ENCODE data around the gene SMYD3. TPM values are rescaled to one million over a fixed set of nuclear protein-coding genes. Genes with fewer than 3 reads are reported as not detected.

The SMYD3 gene
- polyA plus RNA-seq, 1 donor from 2014 or later: 48.6 TPM

- Histone ChIP-seq H3K9me2 (ENCODE audit: insufficient read depth, low read length) (no peaks in the 10 kb centered on the region), H3K36me3 (ENCODE audit: insufficient read depth, low read length) (no peaks in the 10 kb centered on the region), H4K20me1 (ENCODE audit: insufficient read depth) (no peaks in the 10 kb centered on the region), H3K4me3 (ENCODE audit: low read length) (no peak overlapping the region), H3K27me3 (ENCODE audit: insufficient read depth, low read depth, low read length) (no peaks in the 10 kb centered on the region), H3K4me2 (ENCODE audit: low read length) (no peak overlapping the region), H3K9me3 (ENCODE audit: low read length) (no peaks in the 10 kb centered on the region), H2AFZ (ENCODE audit: low read depth, low read length) (no peak overlapping the region), H3F3A (ENCODE audit: insufficient read depth, low read length, poor library complexity, severe bottlenecking) (no peaks in the 10 kb centered on the region), H3K79me2 (replicated peaks; ENCODE audit: insufficient read depth, low read length) (no peaks in the 10 kb centered on the region), H3K9ac (ENCODE audit: low read length) (no peak overlapping the region), H3K27ac (ENCODE audit: low read length) (no peak overlapping the region)
- TF ChIP-seq RAD21 (conservative IDR thresholded peaks at IDR 0.05) (no peak), SMC3 (conservative IDR thresholded peaks at IDR 0.05; ENCODE audit: poor library complexity) (no peak), POLR2AphosphoS5 (IDR thresholded peaks at IDR 0.05) (no peak), REST (IDR thresholded peaks at IDR 0.05; ENCODE audit: borderline replicate concordance) (no peak), TAF1 (IDR thresholded peaks at IDR 0.05; ENCODE audit: low read depth) (no peak), MXI1 (conservative IDR thresholded peaks at IDR 0.05; ENCODE audit: poor library complexity, severe bottlenecking) (no peak), CTCF (IDR thresholded peaks at IDR 0.05; ENCODE audit: poor library complexity, severe bottlenecking) (no peak), EP300 (conservative IDR thresholded peaks at IDR 0.05; ENCODE audit: poor library complexity, severe bottlenecking) (no peak)
These were observed 580.2 kb downstream of the SMYD3 start for GRCh38 chr1:245926888-245927287.

- H3K9ac ChIP-seq (ENCODE audit: low read length): no peak overlapping the region
- H3K9me3 ChIP-seq (ENCODE audit: low read length): no peaks in the 10 kb centered on the region
- H4K20me1 ChIP-seq (ENCODE audit: insufficient read depth): no peaks in the 10 kb centered on the region
- no peaks in the 10 kb centered on the region for H3K36me3 ChIP-seq (ENCODE audit: insufficient read depth, low read length)
- no peaks in the 10 kb centered on the region for H3K79me2 ChIP-seq (replicated peaks; ENCODE audit: insufficient read depth, low read length)
- no peaks in the 10 kb centered on the region for H3F3A ChIP-seq (ENCODE audit: insufficient read depth, low read length, poor library complexity, severe bottlenecking)
- H3K9me2 ChIP-seq (ENCODE audit: insufficient read depth, low read length): no peaks in the 10 kb centered on the region
- no peak overlapping the region for H2AFZ ChIP-seq (ENCODE audit: low read depth, low read length)
- H3K27ac ChIP-seq (ENCODE audit: low read length): no peak overlapping the region
- H3K4me2 ChIP-seq (ENCODE audit: low read length): no peak overlapping the region
- TF ChIP-seq POLR2AphosphoS5 (IDR thresholded peaks at IDR 0.05) (no peak), SMC3 (conservative IDR thresholded peaks at IDR 0.05; ENCODE audit: poor library complexity) (no peak), TAF1 (IDR thresholded peaks at IDR 0.05; ENCODE audit: low read depth) (no peak), MXI1 (conservative IDR thresholded peaks at IDR 0.05; ENCODE audit: poor library complexity, severe bottlenecking) (no peak), EP300 (conservative IDR thresholded peaks at IDR 0.05; ENCODE audit: poor library complexity, severe bottlenecking) (no peak)
- no peaks in the 10 kb centered on the region for H3K27me3 ChIP-seq (ENCODE audit: insufficient read depth, low read depth, low read length)
- H3K4me3 ChIP-seq (ENCODE audit: low read length): no peak overlapping the region
These were observed 583.9 kb downstream of the SMYD3 start for GRCh38 chr1:245923215-245923614.

- no peaks in the 10 kb centered on the region for H3K9me3 ChIP-seq (ENCODE audit: low read length)
- TF ChIP-seq RAD21 (conservative IDR thresholded peaks at IDR 0.05) (no peak), CTCF (IDR thresholded peaks at IDR 0.05; ENCODE audit: poor library complexity, severe bottlenecking) (no peak), SMC3 (conservative IDR thresholded peaks at IDR 0.05; ENCODE audit: poor library complexity) (no peak), EZH2 (IDR thresholded peaks at IDR 0.05; ENCODE audit: borderline replicate concordance, insufficient read depth, low read length, poor library complexity, severe bottlenecking) (no peak), TAF1 (IDR thresholded peaks at IDR 0.05; ENCODE audit: low read depth) (no peak), REST (IDR thresholded peaks at IDR 0.05; ENCODE audit: borderline replicate concordance) (no peak), EP300 (conservative IDR thresholded peaks at IDR 0.05; ENCODE audit: poor library complexity, severe bottlenecking) (no peak), MXI1 (conservative IDR thresholded peaks at IDR 0.05; ENCODE audit: poor library complexity, severe bottlenecking) (no peak), POLR2AphosphoS5 (IDR thresholded peaks at IDR 0.05) (no peak)
- H3K4me3 ChIP-seq (ENCODE audit: low read length): no peak overlapping the region
- H3K27ac ChIP-seq (ENCODE audit: low read length): no peak overlapping the region
- no peaks in the 10 kb centered on the region for H3F3A ChIP-seq (ENCODE audit: insufficient read depth, low read length, poor library complexity, severe bottlenecking)
- no peak overlapping the region for H3K9ac ChIP-seq (ENCODE audit: low read length)
- H3K4me2 ChIP-seq (ENCODE audit: low read length): no peak overlapping the region
- H4K20me1 ChIP-seq (ENCODE audit: insufficient read depth): no peaks in the 10 kb centered on the region
- H3K36me3 ChIP-seq (ENCODE audit: insufficient read depth, low read length): no peaks in the 10 kb centered on the region
- no peaks in the 10 kb centered on the region for H3K27me3 ChIP-seq (ENCODE audit: insufficient read depth, low read depth, low read length)
- no peak overlapping the region for H2AFZ ChIP-seq (ENCODE audit: low read depth, low read length)
- H3K9me2 ChIP-seq (ENCODE audit: insufficient read depth, low read length): no peaks in the 10 kb centered on the region
- H3K79me2 ChIP-seq (replicated peaks; ENCODE audit: insufficient read depth, low read length): no peaks in the 10 kb centered on the region
These were observed 585.7 kb downstream of the SMYD3 start for GRCh38 chr1:245921417-245921816.

Measured in neural cell (in vitro differentiated cells).